CD4-positive, alpha-beta memory T cell (primary cell): ENCODE results near the gene CUL9. TPM values are rescaled to one million over a fixed set of nuclear protein-coding genes. Genes with fewer than 3 reads are reported as not detected.

ENCODE experiments used
- CTCF ChIA-PET: fragments of 350-600 bp; sonication (Branson Sonifier 250); formaldehyde crosslinking; loops from one replicate; lab custom pipeline; 2021; ENCODE audit warnings: inconsistent platforms; ENCODE audit not compliant: partially characterized antibody; lab: Charles Lee
- POLR2A ChIA-PET: fragments of 350-600 bp; sonication (Branson Sonifier 250); formaldehyde crosslinking; loops from one replicate; lab custom pipeline; 2021; ENCODE audit not compliant: partially characterized antibody; lab: Charles Lee
- DNase-seq, 5 donors: peaks; one replicate each; pipeline versions ENCODE4 v3.0.0 to v3.0.0-alpha.2; 2020 to 2022; ENCODE audit warnings: mixed read lengths in 1 of 5
- H3K27ac ChIP-seq: one replicate; pipeline ENCODE4 v1.7.0; 2013; ENCODE audit warnings: low read depth, low read length
- H3K27me3 ChIP-seq: 2 replicates; pipeline ENCODE4 v1.7.0; 2013; ENCODE audit warnings: mild to moderate bottlenecking, low read length, moderate library complexity; ENCODE audit not compliant: insufficient read depth
- H3K36me3 ChIP-seq: 2 replicates; pipeline ENCODE4 v1.7.0; 2013; ENCODE audit warnings: mild to moderate bottlenecking, low read length, moderate library complexity; ENCODE audit not compliant: insufficient read depth
- H3K4me1 ChIP-seq: 2 replicates; pipeline ENCODE4 v1.7.0; 2013; ENCODE audit warnings: mild to moderate bottlenecking, low read length, moderate library complexity; ENCODE audit not compliant: insufficient read depth
- H3K4me3 ChIP-seq, 2 donors: one replicate each; pipeline ENCODE4 v1.7.0; 2013; ENCODE audit warnings: low read length in 2 of 2, mild to moderate bottlenecking in 1 of 2
- H3K9me3 ChIP-seq, 2 donors: one replicate each; pipeline ENCODE4 v1.7.0; 2013; ENCODE audit warnings: low read length in 2 of 2, control low read depth in 1 of 2; ENCODE audit not compliant: control insufficient read depth in 1 of 2
- H3K27ac Mint-ChIP-seq, 7 donors: one replicate each; pipeline ENCODE4 v1.8.0; 2020 to 2021; ENCODE audit warnings: mixed read lengths in 7 of 7, mild to moderate bottlenecking in 6 of 7, inconsistent platforms in 3 of 7, moderate library complexity in 3 of 7
- H3K27me3 Mint-ChIP-seq, 2 donors: one replicate each; pipeline ENCODE4 v1.8.0; 2020 to 2021; ENCODE audit warnings: mixed read lengths in 2 of 2
- H3K36me3 Mint-ChIP-seq, 2 donors: one replicate each; pipeline ENCODE4 v1.8.0; 2020 to 2021; ENCODE audit warnings: mixed read lengths in 2 of 2, inconsistent platforms in 1 of 2, mild to moderate bottlenecking in 1 of 2
- H3K4me1 Mint-ChIP-seq, 4 donors: one replicate each; pipeline ENCODE4 v1.8.0; 2020 to 2021; ENCODE audit warnings: mixed read lengths in 4 of 4, mild to moderate bottlenecking in 1 of 4
- H3K4me3 Mint-ChIP-seq, 8 donors: one replicate each; pipeline ENCODE4 v1.8.0; 2020 to 2021; ENCODE audit warnings: mixed read lengths in 8 of 8, mild to moderate bottlenecking in 7 of 8, moderate library complexity in 6 of 8, inconsistent platforms in 3 of 8
- H3K9me3 Mint-ChIP-seq, 8 donors: one replicate each; pipeline ENCODE4 v1.8.0; 2020 to 2021; ENCODE audit warnings: mixed read lengths in 8 of 8, mild to moderate bottlenecking in 5 of 8, inconsistent platforms in 3 of 8, moderate library complexity in 1 of 8
- intact Hi-C: fragments of 100-400 bp; cut with micrococcal nuclease; formaldehyde crosslinking; loops from one replicate; pipeline ENCODE4 v1.15.1; 2023
- polyA plus RNA-seq, 2 donors: library from polyadenylated mRNA; unstranded; fragments of 300-500 nt; fragmentation: Illumina TruSeq; gene quantifications; one replicate each; pipeline ENCODE4 v1.2.3, GENCODE V29; 2021
- total RNA-seq, 2 experiments: library from RNA; stranded (reverse); gene quantifications; one replicate each; pipeline ENCODE4 v1.2.3, GENCODE V29; 2021

The CUL9 gene
- total and polyA plus RNA-seq, 4 experiments from 2014 or later = 8.3 to 95.2 (median 54.9) TPM

- Mint-ChIP-seq H3K27ac (peak overlapping the region in 1 of 7 donors; percentile 43), H3K9me3 (no peaks in the 10 kb centered on the region), H3K27me3 (peaks cover 0 to 5% of the 10 kb centered on the region in 2 donors), H3K36me3 (no peaks in the 10 kb centered on the region), H3K4me3 (no peak overlapping the region), H3K4me1 (peaks cover 0 to 7% (median 0%) of the 10 kb centered on the region in 4 donors)
- no peaks in the 10 kb centered on the region for H3K27me3 ChIP-seq
- H3K9me3 ChIP-seq = no peaks in the 10 kb centered on the region
- CTCF ChIA-PET = no interaction called here
- intact Hi-C loops = no loop called here
- POLR2A ChIA-PET = no interaction called here
- no peak overlapping the region for H3K4me3 ChIP-seq
- H3K4me1 ChIP-seq = no peaks in the 10 kb centered on the region
- H3K36me3 ChIP-seq = no peaks in the 10 kb centered on the region
- H3K27ac ChIP-seq = no peak overlapping the region
- DNase-seq = no peak
These were observed 76.2 kb downstream of the CUL9 start for GRCh38 chr6:43258180-43258579.

- CTCF ChIA-PET = interaction anchor here (6.1 to 6.4 kb wide), 2 partner anchors 139 to 247 kb away, joined by 41 to 70 read pairs; no protein-coding TSS in a partner anchor
These were observed 77.1 kb downstream of the CUL9 start for GRCh38 chr6:43258807-43259686.

DNA sequence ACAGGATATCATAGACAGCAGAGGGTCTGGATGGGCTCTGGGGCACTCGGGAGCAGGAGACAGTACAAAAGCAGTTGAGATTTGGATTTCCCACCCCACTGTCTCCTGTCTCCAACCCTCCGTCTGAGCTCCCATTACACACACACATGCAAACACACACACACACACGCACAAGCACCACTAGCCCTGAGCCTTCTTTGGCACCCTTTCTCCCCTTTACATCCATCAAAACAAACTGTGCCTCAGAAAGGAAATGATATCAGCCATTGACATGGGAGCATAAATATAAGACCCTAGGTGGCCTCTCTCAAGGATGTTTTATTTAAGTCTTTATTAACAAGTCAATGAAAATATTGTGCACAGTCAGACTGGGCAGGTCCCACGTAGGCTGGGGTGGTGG lies 78.8 kb downstream of the CUL9 start:
- ChIA-PET CTCF (interaction anchor here (2.4 to 6.4 kb wide), 3 partner anchors 32 to 246 kb away, joined by 9 to 70 read pairs (median 41); partner anchors contain the start of gene DNPH1), POLR2A (interaction anchor here (0.5 kb wide), 1 partner anchor 166 kb away, joined by 4 read pairs; the partner anchor contains the start of gene ABCC10)
- Mint-ChIP-seq H3K4me1 (peaks cover 1 to 7% (median 4%) of the 10 kb centered on the region in 4 donors), H3K4me3 (no peak overlapping the region), H3K27ac (peak overlapping the region in 1 of 7 donors; percentile 56), H3K27me3 (peaks cover 0 to 4% of the 10 kb centered on the region in 2 donors), H3K36me3 (no peaks in the 10 kb centered on the region), H3K9me3 (no peaks in the 10 kb centered on the region)
- Histone ChIP-seq H3K36me3 (no peaks in the 10 kb centered on the region), H3K27me3 (no peaks in the 10 kb centered on the region), H3K4me1 (no peaks in the 10 kb centered on the region), H3K4me3 (no peak overlapping the region), H3K27ac (no peak overlapping the region), H3K9me3 (no peaks in the 10 kb centered on the region)
- no peak for DNase-seq
- intact Hi-C loops = no loop called here

More at GRCh38 chr6:43258807-43259686, 77.1 kb downstream of the CUL9 start:
- Mint-ChIP-seq H3K4me1 (peaks cover 1 to 7% (median 4%) of the 10 kb centered on the region in 4 donors), H3K9me3 (no peaks in the 10 kb centered on the region), H3K36me3 (no peaks in the 10 kb centered on the region), H3K4me3 (no peak overlapping the region), H3K27me3 (peaks cover 0 to 5% of the 10 kb centered on the region in 2 donors), H3K27ac (no peak overlapping the region)
- Histone ChIP-seq H3K36me3 (no peaks in the 10 kb centered on the region), H3K27ac (no peak overlapping the region), H3K27me3 (no peaks in the 10 kb centered on the region), H3K4me3 (no peak overlapping the region), H3K9me3 (no peaks in the 10 kb centered on the region), H3K4me1 (no peaks in the 10 kb centered on the region)
- POLR2A ChIA-PET = no interaction called here
- no peak for DNase-seq
- intact Hi-C loops = no loop called here

- no peak for DNase-seq
- no peak overlapping the region for H3K27ac ChIP-seq
- Mint-ChIP-seq H3K27me3 (peaks cover 0 to 3% of the 10 kb centered on the region in 2 donors), H3K27ac (no peak overlapping the region), H3K9me3 (no peaks in the 10 kb centered on the region), H3K4me1 (peaks cover 1 to 7% (median 4%) of the 10 kb centered on the region in 4 donors), H3K4me3 (no peak overlapping the region), H3K36me3 (no peaks in the 10 kb centered on the region)
- H3K4me1 ChIP-seq = no peaks in the 10 kb centered on the region
- no peak overlapping the region for H3K4me3 ChIP-seq
- H3K36me3 ChIP-seq = no peaks in the 10 kb centered on the region
- POLR2A ChIA-PET = interaction anchor here (0.5 kb wide), 1 partner anchor 166 kb away, joined by 4 read pairs; the partner anchor contains the start of gene ABCC10
- H3K9me3 ChIP-seq = no peaks in the 10 kb centered on the region
- CTCF ChIA-PET = interaction anchor here (1.3 to 6.4 kb wide), 6 partner anchors 32 to 245 kb away, joined by 3 to 70 read pairs (median 8); partner anchors contain the start of genes CRIP3 and DNPH1
- intact Hi-C loops = no loop called here
- no peaks in the 10 kb centered on the region for H3K27me3 ChIP-seq
These were observed 79.2 kb downstream of the CUL9 start for GRCh38 chr6:43261198-43261597.

- Mint-ChIP-seq H3K4me3 (no peak overlapping the region), H3K4me1 (peaks cover 1 to 4% (median 3%) of the 10 kb centered on the region in 4 donors), H3K27me3 (peaks cover 0 to 3% of the 10 kb centered on the region in 2 donors), H3K27ac (peak overlapping the region in 1 of 7 donors; percentile 29), H3K36me3 (no peaks in the 10 kb centered on the region), H3K9me3 (no peaks in the 10 kb centered on the region)
- no peak for DNase-seq
- H3K27me3 ChIP-seq = no peaks in the 10 kb centered on the region
- H3K9me3 ChIP-seq = no peaks in the 10 kb centered on the region
- H3K4me3 ChIP-seq = no peak overlapping the region
- no peak overlapping the region for H3K27ac ChIP-seq
- H3K36me3 ChIP-seq = no peaks in the 10 kb centered on the region
- CTCF ChIA-PET = interaction anchor here (1.3 to 6.4 kb wide), 7 partner anchors 33 to 244 kb away, joined by 3 to 70 read pairs (median 8); partner anchors contain the start of genes CRIP3 and DNPH1
- intact Hi-C loops = loop anchor here (2.0 kb wide), 1 partner anchor 73 kb away; no protein-coding TSS in a partner anchor
- no peaks in the 10 kb centered on the region for H3K4me1 ChIP-seq
- POLR2A ChIA-PET = interaction anchor here (1.1 kb wide), 1 partner anchor 38 kb away, joined by 3 read pairs; no protein-coding TSS in a partner anchor
These were observed 80.2 kb downstream of the CUL9 start for GRCh38 chr6:43262000-43262779.

DNA sequence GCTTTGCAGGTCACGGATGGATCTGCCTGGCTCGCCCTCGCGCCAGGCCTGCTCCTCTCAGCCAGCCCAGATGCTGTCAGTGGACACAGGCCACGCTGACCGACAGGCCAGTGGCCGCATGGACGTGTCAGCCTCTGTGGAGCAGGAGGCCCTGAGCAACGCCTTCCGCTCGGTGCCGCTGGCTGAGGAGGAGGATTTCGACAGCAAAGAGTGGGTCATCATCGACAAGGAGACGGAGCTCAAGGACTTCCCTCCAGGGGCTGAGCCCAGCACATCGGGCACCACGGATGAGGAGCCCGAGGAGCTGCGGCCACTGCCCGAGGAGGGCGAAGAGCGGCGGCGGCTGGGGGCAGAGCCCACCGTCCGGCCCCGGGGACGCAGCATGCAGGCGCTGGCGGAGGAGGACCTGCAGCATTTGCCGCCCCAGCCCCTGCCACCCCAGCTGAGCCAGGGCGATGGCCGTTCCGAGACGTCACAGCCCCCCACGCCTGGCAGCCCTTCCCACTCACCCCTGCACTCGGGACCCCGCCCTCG lies 80.9 kb downstream of the CUL9 start:
- POLR2A ChIA-PET = interaction anchor here (0.5 to 1.4 kb wide), 4 partner anchors 38 to 515 kb away, joined by 3 to 6 read pairs (median 3); no protein-coding TSS in a partner anchor
- peaks cover 0 to 4% (median 2%) of the 10 kb centered on the region in 4 donors for H3K4me1 Mint-ChIP-seq
- H3K9me3 ChIP-seq = no peaks in the 10 kb centered on the region

More for the DNA sequence above, 80.9 kb downstream of the CUL9 start:
- Histone ChIP-seq H3K4me3 (no peak overlapping the region), H3K4me1 (no peaks in the 10 kb centered on the region), H3K27me3 (no peaks in the 10 kb centered on the region), H3K27ac (no peak overlapping the region), H3K36me3 (no peaks in the 10 kb centered on the region)
- Mint-ChIP-seq H3K27ac (no peak overlapping the region), H3K4me3 (no peak overlapping the region), H3K36me3 (no peaks in the 10 kb centered on the region), H3K27me3 (peaks cover 0 to 1% of the 10 kb centered on the region in 2 donors), H3K9me3 (no peaks in the 10 kb centered on the region)
- intact Hi-C loops = loop anchor here (1.0 to 2.0 kb wide), 3 partner anchors 72 to 243 kb away; no protein-coding TSS in a partner anchor
- CTCF ChIA-PET = interaction anchor here (1.0 to 6.4 kb wide), 7 partner anchors 34 to 244 kb away, joined by 3 to 70 read pairs (median 7); partner anchors contain the start of gene DNPH1
- DNase-seq = no peak
